GM19043 (cell line): Measurements from ENCODE around the gene NECAP2.
"Not testable (repeated sequence)": the region's sequence is repeated elsewhere in the genome, so short reads cannot be mapped to it uniquely, and the experiment has no call there.

Source experiments
- ATAC-seq: cut with Tn5 transposase; IDR thresholded peaks from one replicate; pipeline ENCODE4 v1.9.1; 2021; ENCODE audit warnings: low read depth; ENCODE audit not compliant: unreplicated experiment

NECAP2 gene

GRCh38 chr1:16454909-16455308, 14.4 kb downstream of the NECAP2 start:
- ATAC-seq = not testable (repeated sequence)

GRCh38 chr1:16456151-16456550, 15.6 kb downstream of the NECAP2 start:
- not testable (repeated sequence) for ATAC-seq

- no peak for ATAC-seq
Observed at GRCh38 chr1:16458831-16459230, 18.3 kb downstream of the NECAP2 start.

GRCh38 chr1:16459352-16459925, 18.9 kb downstream of the NECAP2 start:
- no peak for ATAC-seq

DNA sequence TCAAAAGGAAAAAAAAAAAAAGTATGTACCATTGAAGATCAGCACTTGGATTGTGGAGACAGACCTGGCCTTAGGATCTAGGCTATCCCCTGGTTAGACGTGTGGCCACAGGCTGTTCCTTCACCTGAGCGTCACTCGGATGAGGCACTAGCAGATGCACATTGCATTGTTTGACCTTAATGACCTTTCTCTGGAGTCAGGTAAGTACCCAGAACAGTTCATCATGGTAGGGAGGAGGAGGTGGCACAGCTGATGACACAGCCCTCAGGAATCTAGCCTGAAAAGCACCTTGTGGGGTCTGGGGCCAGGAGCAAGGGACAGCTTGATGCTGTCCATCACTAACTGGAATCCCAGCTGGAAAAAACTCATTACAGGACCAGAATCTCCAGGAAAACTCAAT, 21.2 kb downstream of the NECAP2 start:
- no peak for ATAC-seq

DNA sequence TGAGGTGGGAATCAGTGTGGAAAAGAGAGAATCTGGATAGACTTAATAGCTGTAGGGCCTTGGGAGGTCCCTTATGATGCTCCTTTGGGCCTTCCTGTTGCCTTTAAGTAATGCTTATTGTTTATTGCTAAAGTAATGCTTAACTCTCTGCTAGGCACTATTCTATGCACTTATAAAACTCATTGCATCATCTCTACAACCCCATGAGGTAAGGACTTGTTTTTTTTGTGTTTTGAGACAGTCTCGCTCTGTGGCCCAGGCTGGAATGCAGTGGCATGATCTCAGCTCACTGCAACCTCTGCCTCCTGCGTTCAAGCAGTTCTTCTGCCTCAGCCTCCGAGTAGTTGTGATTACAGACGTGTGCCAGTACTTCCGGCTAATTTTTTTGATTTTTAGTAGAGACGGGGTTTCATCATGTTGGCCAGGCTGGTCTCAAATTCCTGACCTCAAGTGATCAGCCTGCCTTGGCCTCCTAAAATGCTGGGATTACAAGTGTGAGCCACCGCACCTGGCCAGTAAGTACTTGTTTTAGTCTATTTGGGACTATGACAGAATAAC, 22.3 kb downstream of the NECAP2 start:
- no peak for ATAC-seq

DNA sequence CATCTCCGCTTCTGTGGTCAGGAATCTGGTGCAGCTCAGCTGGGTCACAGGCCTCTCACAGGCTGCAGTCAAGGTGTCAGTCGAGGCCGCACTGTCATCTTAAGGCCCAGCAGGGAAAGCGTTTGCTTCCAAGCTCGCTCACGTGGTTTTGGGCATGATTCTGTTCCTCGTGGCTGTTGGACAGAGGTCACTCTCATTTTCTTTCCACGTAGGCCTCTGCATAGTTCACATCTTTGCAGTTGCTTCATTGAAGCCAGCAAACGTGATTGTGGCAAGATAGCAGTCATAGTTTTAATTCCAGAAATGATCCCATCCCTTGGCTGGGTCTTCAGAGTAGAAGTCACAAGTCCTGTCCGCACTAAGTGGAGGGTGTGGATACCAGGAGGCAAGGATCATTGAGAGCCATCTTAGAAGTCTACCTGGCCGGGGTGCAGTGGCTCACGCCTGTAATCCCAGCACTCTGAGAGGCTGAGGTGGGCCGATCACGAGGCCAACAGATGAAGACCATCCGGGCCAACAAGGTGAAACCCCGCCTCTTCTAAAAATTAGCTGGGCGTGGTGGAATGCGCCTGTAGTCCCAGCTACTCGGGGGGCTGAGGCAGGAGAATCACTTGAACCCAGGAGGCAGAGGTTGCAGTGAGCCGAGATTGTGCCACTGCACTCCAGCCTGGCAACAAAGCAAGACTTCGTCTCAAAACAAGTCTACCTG, 24.5 kb downstream of the NECAP2 start:
- no peak for ATAC-seq

DNA sequence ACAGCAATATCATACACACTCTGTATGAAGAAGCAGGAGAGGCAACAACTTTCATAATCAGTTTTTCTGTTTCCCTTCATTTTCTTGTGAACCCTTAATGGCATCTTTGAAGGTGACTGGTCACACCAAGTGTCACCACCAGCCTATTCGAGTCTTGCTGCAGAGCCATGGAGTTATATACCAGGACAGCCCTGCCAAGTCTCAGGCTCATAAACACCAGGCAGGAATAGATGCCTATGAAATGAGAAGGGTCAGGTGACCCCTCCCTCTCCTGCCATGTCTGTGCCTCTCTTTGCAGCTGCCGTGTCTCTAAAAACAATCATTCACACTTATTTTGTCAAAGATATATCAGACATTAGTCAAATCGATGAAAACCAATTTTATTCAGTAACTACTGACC, 28.0 kb downstream of the NECAP2 start:
- no peak for ATAC-seq

- ATAC-seq = no peak
Observed at GRCh38 chr1:16474166-16474800, 33.8 kb downstream of the NECAP2 start.

GRCh38 chr1:16474891-16475290, 34.4 kb downstream of the NECAP2 start:
- ATAC-seq = not testable (repeated sequence)

GRCh38 chr1:16475771-16476770, 35.5 kb downstream of the NECAP2 start:
- ATAC-seq = not testable (repeated sequence)

- ATAC-seq = no peak
Observed at GRCh38 chr1:16478091-16478490, 37.6 kb downstream of the NECAP2 start.

- ATAC-seq = not testable (repeated sequence)
Observed at GRCh38 chr1:16483146-16483545, 42.6 kb downstream of the NECAP2 start.

GRCh38 chr1:16483639-16484500, 43.3 kb downstream of the NECAP2 start:
- not testable (repeated sequence) for ATAC-seq

GRCh38 chr1:16484501-16484835, 43.9 kb downstream of the NECAP2 start:
- ATAC-seq = no peak

GRCh38 chr1:16484931-16485330, 44.4 kb downstream of the NECAP2 start:
- ATAC-seq = no peak

GRCh38 chr1:16486316-16486715, 45.8 kb downstream of the NECAP2 start:
- ATAC-seq = not testable (repeated sequence)

DNA sequence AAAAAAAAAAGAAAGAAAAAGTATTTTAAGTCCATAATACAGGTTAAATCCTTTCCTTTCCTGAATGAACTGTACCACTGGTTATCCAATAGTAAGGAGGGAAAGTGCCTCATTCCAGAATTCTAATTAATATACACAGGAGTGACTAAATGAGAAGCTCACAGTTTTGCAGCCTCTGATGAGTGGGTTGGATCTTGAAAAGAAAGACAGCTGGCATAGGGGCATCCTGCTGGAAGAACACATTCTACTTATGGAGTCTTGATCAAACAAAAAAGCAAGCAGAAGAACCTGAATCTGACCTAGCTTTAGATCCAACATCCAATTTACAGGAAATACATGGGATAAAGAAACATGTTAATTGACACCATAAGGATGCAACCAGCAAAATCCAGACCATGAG, 46.5 kb downstream of the NECAP2 start:
- not testable (repeated sequence) for ATAC-seq

DNA sequence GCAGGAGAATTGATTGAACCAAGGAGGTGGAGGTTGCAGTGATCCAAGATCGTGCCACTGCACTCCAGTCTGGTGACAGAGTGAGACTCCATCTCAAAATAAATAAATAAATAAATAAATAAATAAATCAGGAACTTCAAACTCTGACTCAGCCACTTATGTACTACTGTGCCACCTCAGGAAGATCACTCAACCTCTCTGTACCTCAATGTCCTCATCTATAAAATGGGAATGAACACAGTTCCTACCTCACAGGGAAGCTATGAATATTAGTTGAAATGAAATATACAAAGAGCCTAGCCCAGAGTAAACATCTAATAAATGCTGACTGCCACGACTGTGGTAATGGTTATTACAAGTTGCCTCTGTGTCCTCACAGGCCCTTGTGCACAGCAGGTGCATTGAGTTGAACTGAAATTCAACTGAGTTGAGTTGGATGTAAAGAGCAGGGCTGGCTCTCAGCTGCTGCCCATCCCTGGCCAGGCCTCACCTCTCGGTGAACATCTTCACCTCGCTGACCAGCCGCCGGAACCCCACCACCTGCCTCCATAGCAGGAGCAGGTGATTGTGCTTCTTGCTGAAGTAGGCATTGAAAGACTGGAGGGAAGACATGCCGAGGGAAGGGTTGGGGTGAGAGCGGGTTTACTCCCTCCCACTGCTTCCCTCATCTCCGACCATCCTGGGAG, 48.8 kb downstream of the NECAP2 start:
- ATAC-seq = not testable (repeated sequence)
